GM23248 (cell line): ENCODE measurements around the gene SIT1.

Source experiments
- EZH2 ChIP-seq: fragments of 200-600 bp; sonication (generic); IDR thresholded peaks from 2 replicates; pipeline ENCODE4 v1.6.1; 2018; ENCODE audit warnings: antibody characterized with exemption, mild to moderate bottlenecking; ENCODE audit not compliant: insufficient read depth, poor library complexity, severe bottlenecking
- EZH2phosphoT487 ChIP-seq: fragments of 200-600 bp; sonication (generic); IDR thresholded peaks from 2 replicates; pipeline ENCODE4 v1.6.1; 2018; ENCODE audit warnings: antibody characterized with exemption, moderate library complexity, mild to moderate bottlenecking, low read depth; ENCODE audit not compliant: insufficient read depth

GRCh38 chr9:35657546-35658136 is 6.9 kb upstream of the SIT1 start, which contains the start of gene RMRP:
- TF ChIP-seq EZH2 (no peak), EZH2phosphoT487 (no peak)
